ENCODE data around the gene KCNQ1. TPM values are rescaled to one million over a fixed set of nuclear protein-coding genes. Genes with fewer than 3 reads are reported as not detected.

Gene KCNQ1
- polyA plus RNA-seq, 1 donor (not counting 4 experiments of a cell fraction or from before 2014, with no cell fraction given), result not detected

DNA sequence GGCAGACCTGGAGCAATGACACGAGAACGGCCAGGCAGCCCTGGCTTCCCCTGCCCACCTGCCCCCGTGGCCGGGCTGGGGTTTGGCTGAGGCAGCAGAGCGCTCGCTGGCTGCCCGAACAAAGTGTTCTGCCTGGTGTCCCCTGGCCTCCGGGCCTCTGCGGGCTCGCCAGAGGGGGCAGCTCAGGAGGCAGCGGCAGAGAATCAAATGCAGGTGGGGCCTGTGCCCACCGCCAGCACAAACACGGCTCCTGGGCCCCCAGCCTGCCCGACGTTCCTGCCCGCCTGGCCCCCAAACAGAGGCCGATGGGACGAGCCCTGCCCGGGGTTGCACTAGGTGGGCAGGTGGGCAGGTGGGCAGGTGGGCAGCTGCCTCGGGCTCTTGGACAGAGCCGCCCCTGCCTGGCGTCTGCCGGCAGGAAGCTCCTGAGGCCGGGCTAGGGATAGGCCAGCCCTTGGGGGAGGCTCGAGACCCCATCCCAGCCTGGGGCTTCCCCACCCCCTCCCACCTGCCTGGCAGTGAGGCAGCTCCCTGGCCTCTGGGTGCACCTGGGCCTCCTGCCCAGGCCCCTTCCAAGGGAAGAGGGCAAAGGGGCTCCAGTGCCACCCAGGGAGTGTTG, 394.0 kb downstream of the KCNQ1 start:
- Histone ChIP-seq H2AFZ (ENCODE audit: control insufficient read depth, low read length) (no peak overlapping the region), H3K27ac (ENCODE audit: control insufficient read depth, insufficient read depth, low read length) (no peak overlapping the region), H3K4me2 (ENCODE audit: control insufficient read depth, extremely low read depth, insufficient read depth, low read depth, low read length) (no peak overlapping the region), H3K36me3 (ENCODE audit: control insufficient read depth in 2 of 2, extremely low read depth in 1 of 2, insufficient read depth in 2 of 2, low read length in 2 of 2) (no peaks in the 10 kb centered on the region), H3K4me1 (ENCODE audit: control insufficient read depth, extremely low read depth, insufficient read depth, low read length) (no peaks in the 10 kb centered on the region), H3K9me3 (ENCODE audit: control insufficient read depth, low read depth, low read length) (no peaks in the 10 kb centered on the region), H3K9me1 (ENCODE audit: control insufficient read depth, extremely low read depth, insufficient read depth, low read length) (no peaks in the 10 kb centered on the region), H4K20me1 (ENCODE audit: control insufficient read depth, extremely low read depth, insufficient read depth, low read length) (no peaks in the 10 kb centered on the region), H3K9ac (ENCODE audit: control insufficient read depth, extremely low read depth, insufficient read depth, low read length) (no peak overlapping the region), H3K4me3 (ENCODE audit: control insufficient read depth in 2 of 3, extremely low read depth in 1 of 3, insufficient read depth in 2 of 3, low read depth in 1 of 3, low read length in 3 of 3) (no peak overlapping the region), H3K27me3 (ENCODE audit: control insufficient read depth, extremely low read depth, insufficient read depth, low read length) (peaks cover 25% of the 10 kb centered on the region), H3K79me2 (ENCODE audit: control insufficient read depth, insufficient read depth, low read length) (no peaks in the 10 kb centered on the region)
- no peak for FAIRE-seq
- dilution Hi-C loops (cut with MboI; ENCODE audit: extremely low pct_ligation_motif_present, low sequenced_read_pairs), result no loop called here
- no peak for DNase-seq (ENCODE audit: low read depth, low spot score)
- TF ChIP-seq CTCF (optimal IDR thresholded peaks at IDR 0.05 in 1 of 3, IDR thresholded peaks at IDR 0.05 in 1 of 3, conservative IDR thresholded peaks at IDR 0.05 in 1 of 3; ENCODE audit: extremely low read depth in 1 of 3, insufficient read depth in 2 of 3, low read length in 3 of 3), result no peak
- TF ChIP-seq EZH2 (IDR thresholded peaks at IDR 0.05; ENCODE audit: low read length), result no peak

- DNase-seq (ENCODE audit: low read depth, low spot score) (no peak), FAIRE-seq (no peak)
- Histone ChIP-seq H3K79me2 (ENCODE audit: control insufficient read depth, insufficient read depth, low read length) (no peaks in the 10 kb centered on the region), H3K4me3 (ENCODE audit: control insufficient read depth in 2 of 3, extremely low read depth in 1 of 3, insufficient read depth in 2 of 3, low read depth in 1 of 3, low read length in 3 of 3) (no peak overlapping the region), H3K27ac (ENCODE audit: control insufficient read depth, insufficient read depth, low read length) (no peak overlapping the region), H2AFZ (ENCODE audit: control insufficient read depth, low read length) (no peak overlapping the region), H3K27me3 (ENCODE audit: control insufficient read depth, extremely low read depth, insufficient read depth, low read length) (peaks cover 25% of the 10 kb centered on the region), H4K20me1 (ENCODE audit: control insufficient read depth, extremely low read depth, insufficient read depth, low read length) (no peaks in the 10 kb centered on the region), H3K9me3 (ENCODE audit: control insufficient read depth, low read depth, low read length) (no peaks in the 10 kb centered on the region), H3K9me1 (ENCODE audit: control insufficient read depth, extremely low read depth, insufficient read depth, low read length) (no peaks in the 10 kb centered on the region), H3K36me3 (ENCODE audit: control insufficient read depth in 2 of 2, extremely low read depth in 1 of 2, insufficient read depth in 2 of 2, low read length in 2 of 2) (no peaks in the 10 kb centered on the region), H3K9ac (ENCODE audit: control insufficient read depth, extremely low read depth, insufficient read depth, low read length) (no peak overlapping the region), H3K4me1 (ENCODE audit: control insufficient read depth, extremely low read depth, insufficient read depth, low read length) (no peaks in the 10 kb centered on the region), H3K4me2 (ENCODE audit: control insufficient read depth, extremely low read depth, insufficient read depth, low read depth, low read length) (no peak overlapping the region)
- dilution Hi-C loops (cut with MboI; ENCODE audit: extremely low pct_ligation_motif_present, low sequenced_read_pairs), result no loop called here
- TF ChIP-seq EZH2 (IDR thresholded peaks at IDR 0.05; ENCODE audit: low read length), result no peak
Measured at GRCh38 chr11:2839395-2839943, 394.7 kb downstream of the KCNQ1 start.

Data from keratinocyte (primary cell).